ENCODE results near the gene RTEL1.

The RTEL1 gene

GRCh38 chr20:63622732-63623131, 35.4 kb upstream of the RTEL1 start:
- TF ChIP-seq ZNF24 (tag by site-specific recombination; IDR thresholded peaks at IDR 0.05) (no peak), ZNF596 (tag by site-specific recombination; IDR thresholded peaks at IDR 0.05) (no peak), GFI1B (tag by site-specific recombination; IDR thresholded peaks at IDR 0.05) (no peak), IKZF3 (tag by site-specific recombination; IDR thresholded peaks at IDR 0.05) (no peak), ZFP41 (tag by site-specific recombination; IDR thresholded peaks at IDR 0.05; ENCODE audit: borderline replicate concordance) (no peak), ZNF623 (tag by site-specific recombination; IDR thresholded peaks at IDR 0.05) (no peak), ZNF76 (tag by site-specific recombination; IDR thresholded peaks at IDR 0.05; ENCODE audit: borderline replicate concordance, low read depth) (no peak), ZNF302 (tag by site-specific recombination; IDR thresholded peaks at IDR 0.05; ENCODE audit: low read depth) (no peak), SALL2 (tag by site-specific recombination; IDR thresholded peaks at IDR 0.05; ENCODE audit: borderline replicate concordance) (no peak), ZNF311 (tag by site-specific recombination; IDR thresholded peaks at IDR 0.05; ENCODE audit: borderline replicate concordance) (no peak), ZSCAN23 (tag by site-specific recombination; IDR thresholded peaks at IDR 0.05) (no peak), ZNF404 (tag by site-specific recombination; IDR thresholded peaks at IDR 0.05) (no peak)
- no peak overlapping the region for H3K4me3 ChIP-seq (ENCODE audit: low read depth, low read length)
- POLR2A ChIA-PET: no interaction called here

GRCh38 chr20:63624486-63624885, 33.6 kb upstream of the RTEL1 start:
- POLR2A ChIA-PET: interaction anchor here (1.5 kb wide), 1 partner anchor 34 kb away, joined by 4 read pairs; the partner anchor contains the start of gene RTEL1
- no peak for TF ChIP-seq SP7 (tag by site-specific recombination; IDR thresholded peaks at IDR 0.05)
- no peak for TF ChIP-seq PRDM1 (tag by site-specific recombination; IDR thresholded peaks at IDR 0.05)
- TF ChIP-seq ZNF214 (tag by site-specific recombination; IDR thresholded peaks at IDR 0.05; ENCODE audit: borderline replicate concordance): no peak
- no peak for TF ChIP-seq ZNF211 (tag by site-specific recombination; IDR thresholded peaks at IDR 0.05; ENCODE audit: low read depth)
- TF ChIP-seq ZNF114 (tag by site-specific recombination; IDR thresholded peaks at IDR 0.05): no peak
- no peak for TF ChIP-seq ZFP37 (tag by site-specific recombination; IDR thresholded peaks at IDR 0.05)
- TF ChIP-seq, protein P1, sequence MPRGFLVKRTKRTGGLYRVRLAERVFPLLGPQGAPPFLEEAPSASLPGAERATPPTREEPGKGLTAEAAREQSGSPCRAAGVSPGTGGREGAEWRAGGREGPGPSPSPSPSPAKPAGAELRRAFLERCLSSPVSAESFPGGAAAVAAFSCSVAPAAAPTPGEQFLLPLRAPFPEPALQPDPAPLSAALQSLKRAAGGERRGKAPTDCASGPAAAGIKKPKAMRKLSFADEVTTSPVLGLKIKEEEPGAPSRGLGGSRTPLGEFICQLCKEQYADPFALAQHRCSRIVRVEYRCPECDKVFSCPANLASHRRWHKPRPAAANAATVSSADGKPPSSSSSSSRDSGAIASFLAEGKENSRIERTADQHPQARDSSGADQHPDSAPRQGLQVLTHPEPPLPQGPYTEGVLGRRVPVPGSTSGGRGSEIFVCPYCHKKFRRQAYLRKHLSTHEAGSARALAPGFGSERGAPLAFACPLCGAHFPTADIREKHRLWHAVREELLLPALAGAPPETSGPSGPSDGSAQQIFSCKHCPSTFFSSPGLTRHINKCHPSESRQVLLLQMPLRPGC (tag by site-specific recombination; IDR thresholded peaks at IDR 0.05): no peak
- no peak for TF ChIP-seq ZSCAN18 (tag by site-specific recombination; IDR thresholded peaks at IDR 0.05)
- no peak for TF ChIP-seq ZBTB21 (tag by site-specific recombination; IDR thresholded peaks at IDR 0.05)
- TF ChIP-seq, protein P2, sequence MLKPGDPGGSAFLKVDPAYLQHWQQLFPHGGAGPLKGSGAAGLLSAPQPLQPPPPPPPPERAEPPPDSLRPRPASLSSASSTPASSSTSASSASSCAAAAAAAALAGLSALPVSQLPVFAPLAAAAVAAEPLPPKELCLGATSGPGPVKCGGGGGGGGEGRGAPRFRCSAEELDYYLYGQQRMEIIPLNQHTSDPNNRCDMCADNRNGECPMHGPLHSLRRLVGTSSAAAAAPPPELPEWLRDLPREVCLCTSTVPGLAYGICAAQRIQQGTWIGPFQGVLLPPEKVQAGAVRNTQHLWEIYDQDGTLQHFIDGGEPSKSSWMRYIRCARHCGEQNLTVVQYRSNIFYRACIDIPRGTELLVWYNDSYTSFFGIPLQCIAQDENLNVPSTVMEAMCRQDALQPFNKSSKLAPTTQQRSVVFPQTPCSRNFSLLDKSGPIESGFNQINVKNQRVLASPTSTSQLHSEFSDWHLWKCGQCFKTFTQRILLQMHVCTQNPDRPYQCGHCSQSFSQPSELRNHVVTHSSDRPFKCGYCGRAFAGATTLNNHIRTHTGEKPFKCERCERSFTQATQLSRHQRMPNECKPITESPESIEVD (tag by site-specific recombination; IDR thresholded peaks at IDR 0.05): no peak
- TF ChIP-seq ZNF664 (tag by site-specific recombination; IDR thresholded peaks at IDR 0.05): 0 out of 2 replicates have a peak, but pooled peaks have one; percentile 24
- no peak for TF ChIP-seq ZNF274 (IDR thresholded peaks at IDR 0.05; ENCODE audit: low read length)
- TF ChIP-seq ZNF274 (tag by site-specific recombination; IDR thresholded peaks at IDR 0.05; ENCODE audit: borderline replicate concordance): no peak
- TF ChIP-seq ZNF155 (tag by site-specific recombination; IDR thresholded peaks at IDR 0.05): no peak
- TF ChIP-seq ZNF701 (tag by site-specific recombination; IDR thresholded peaks at IDR 0.05): no peak
- peak; percentile 15; the same call in 1 of the 2 replicates for TF ChIP-seq ZBTB17 (tag by site-specific recombination; IDR thresholded peaks at IDR 0.05)
- TF ChIP-seq ZBTB44 (tag by site-specific recombination; IDR thresholded peaks at IDR 0.05): 0 out of 2 replicates have a peak, but pooled peaks have one; percentile 32
- no peak for TF ChIP-seq ZBTB7A (tag by site-specific recombination; IDR thresholded peaks at IDR 0.05; ENCODE audit: low read depth)
- TF ChIP-seq ZNF426 (tag by site-specific recombination; IDR thresholded peaks at IDR 0.05): no peak
- TF ChIP-seq ZSCAN30 (tag by site-specific recombination; IDR thresholded peaks at IDR 0.05): peak; percentile 27; the same call in 1 of the 2 replicates

More at GRCh38 chr20:63622732-63623131, 35.4 kb upstream of the RTEL1 start:
- H3K9me3 ChIP-seq (ENCODE audit: control insufficient read depth, insufficient read depth, low read depth, low read length): no peaks in the 10 kb centered on the region
- CTCF ChIA-PET: no interaction called here
- H3K36me3 ChIP-seq (ENCODE audit: control insufficient read depth in 2 of 2, insufficient read depth in 1 of 2, low read length in 2 of 2): peaks cover 0 to 19% of the 10 kb centered on the region in 2 experiments; a peak in 1 of 3 replicates
- H3K27ac ChIP-seq (ENCODE audit: extremely low read depth, low read depth, low read length): no peak overlapping the region
- H3K4me1 ChIP-seq (ENCODE audit: control insufficient read depth, insufficient read depth, low read length): no peaks in the 10 kb centered on the region

More at GRCh38 chr20:63624486-63624885, 33.6 kb upstream of the RTEL1 start:
- H3K4me1 ChIP-seq (ENCODE audit: control insufficient read depth, insufficient read depth, low read length): no peaks in the 10 kb centered on the region
- H3K36me3 ChIP-seq (ENCODE audit: control insufficient read depth in 2 of 2, insufficient read depth in 1 of 2, low read length in 2 of 2): peaks cover 0 to 1% of the 10 kb centered on the region in 2 experiments; a peak in 1 of 3 replicates
- CTCF ChIA-PET: no interaction called here
- no peak overlapping the region for H3K4me3 ChIP-seq (ENCODE audit: low read depth, low read length)
- H3K9me3 ChIP-seq (ENCODE audit: control insufficient read depth, insufficient read depth, low read depth, low read length): no peaks in the 10 kb centered on the region
- no peak overlapping the region for H3K27ac ChIP-seq (ENCODE audit: extremely low read depth, low read depth, low read length)

All from HEK293 (cell line).